RWPE1 (cell line): ENCODE data around the gene NEURL2.

Experiments
- CTCF ChIA-PET: fragments of 350-600 bp; sonication (Branson Sonifier 250); formaldehyde crosslinking; extraction: SDS; loops from one replicate; lab custom pipeline; 2021; lab: Yijun Ruan, JAX
- POLR2A ChIA-PET: fragments of 400-600 bp; formaldehyde crosslinking; extraction: SDS; loops from one replicate; lab custom pipeline; 2020; ENCODE audit warnings: antibody characterized with exemption; ENCODE audit not compliant: low non-redundant PET; lab: Yijun Ruan, JAX
- DNase-seq: peaks from one replicate; pipeline ENCODE4 v3.0.0; 2012; ENCODE audit warnings: low spot score
- H3K27ac ChIP-seq: fragments of 450-650 bp; 2 replicates; pipeline ENCODE4 v1.5.1; 2017
- TF ChIP-seq, protein P1 (sequence below): fragments of 450-650 bp; conservative IDR thresholded peaks from 2 replicates; pipeline ENCODE4 v1.5.1; 2017; ENCODE audit warnings: low read depth, mild to moderate bottlenecking

Gene NEURL2

DNA sequence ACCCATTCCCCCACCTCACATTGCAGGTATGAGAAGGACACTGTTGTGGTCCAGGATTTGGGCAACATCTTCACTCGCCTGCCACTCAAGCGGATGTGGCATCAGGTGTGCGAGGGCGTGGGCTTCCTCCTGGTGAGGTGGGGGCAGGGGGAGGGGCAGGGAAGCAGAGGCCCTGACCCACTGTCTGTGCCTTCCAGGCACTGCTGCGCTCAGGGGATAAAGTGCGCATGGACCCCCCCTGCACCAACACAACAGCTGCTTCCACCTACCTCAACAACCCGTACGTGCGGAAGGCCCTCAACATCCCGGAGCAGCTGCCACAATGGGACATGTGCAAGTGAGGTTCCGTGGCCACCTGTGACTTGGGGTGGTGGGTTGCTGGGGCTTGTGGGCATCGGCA lies 3.8 kb upstream of the NEURL2 start:
- ChIA-PET CTCF (interaction anchor here (0.6 to 0.7 kb wide), 2 partner anchors 15 to 344 kb away, joined by 3 to 5 read pairs; no protein-coding TSS in a partner anchor), POLR2A (interaction anchor here (0.5 kb wide), 1 partner anchor 55 kb away, joined by 3 read pairs; no protein-coding TSS in a partner anchor)
- DNase-seq: no peak
- TF ChIP-seq, protein P1, sequence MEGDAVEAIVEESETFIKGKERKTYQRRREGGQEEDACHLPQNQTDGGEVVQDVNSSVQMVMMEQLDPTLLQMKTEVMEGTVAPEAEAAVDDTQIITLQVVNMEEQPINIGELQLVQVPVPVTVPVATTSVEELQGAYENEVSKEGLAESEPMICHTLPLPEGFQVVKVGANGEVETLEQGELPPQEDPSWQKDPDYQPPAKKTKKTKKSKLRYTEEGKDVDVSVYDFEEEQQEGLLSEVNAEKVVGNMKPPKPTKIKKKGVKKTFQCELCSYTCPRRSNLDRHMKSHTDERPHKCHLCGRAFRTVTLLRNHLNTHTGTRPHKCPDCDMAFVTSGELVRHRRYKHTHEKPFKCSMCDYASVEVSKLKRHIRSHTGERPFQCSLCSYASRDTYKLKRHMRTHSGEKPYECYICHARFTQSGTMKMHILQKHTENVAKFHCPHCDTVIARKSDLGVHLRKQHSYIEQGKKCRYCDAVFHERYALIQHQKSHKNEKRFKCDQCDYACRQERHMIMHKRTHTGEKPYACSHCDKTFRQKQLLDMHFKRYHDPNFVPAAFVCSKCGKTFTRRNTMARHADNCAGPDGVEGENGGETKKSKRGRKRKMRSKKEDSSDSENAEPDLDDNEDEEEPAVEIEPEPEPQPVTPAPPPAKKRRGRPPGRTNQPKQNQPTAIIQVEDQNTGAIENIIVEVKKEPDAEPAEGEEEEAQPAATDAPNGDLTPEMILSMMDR: no peak
- peak overlapping the region; percentile 7; the same call in 1 of the 2 replicates for H3K27ac ChIP-seq

DNA sequence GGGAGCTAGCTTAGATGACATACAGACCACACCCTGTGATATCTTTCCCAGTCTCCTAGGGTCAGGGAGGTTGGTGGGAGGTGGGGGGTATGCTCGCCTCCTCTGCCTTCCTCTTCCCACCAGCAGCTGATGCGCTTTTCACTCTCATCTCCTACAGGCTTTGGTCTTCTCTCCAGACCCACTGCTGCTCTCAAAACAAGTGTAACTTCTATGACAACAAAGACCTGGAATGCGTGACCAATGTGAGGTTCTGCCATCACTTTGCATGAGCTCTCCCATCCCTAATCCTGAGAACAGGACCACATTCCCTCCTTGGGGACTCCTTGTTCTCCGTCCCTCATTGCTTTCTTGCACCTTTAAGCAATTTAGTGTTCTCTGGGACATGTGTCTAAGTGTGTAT lies 2.8 kb upstream of the NEURL2 start:
- peak overlapping the region; percentile 68; the same call in 1 of the 2 replicates for H3K27ac ChIP-seq
- CTCF ChIA-PET: no interaction called here
- TF ChIP-seq, protein P1: no peak
- POLR2A ChIA-PET: interaction anchor here (0.6 kb wide), 1 partner anchor 36 kb away, joined by 3 read pairs; no protein-coding TSS in a partner anchor
- no peak for DNase-seq

DNA sequence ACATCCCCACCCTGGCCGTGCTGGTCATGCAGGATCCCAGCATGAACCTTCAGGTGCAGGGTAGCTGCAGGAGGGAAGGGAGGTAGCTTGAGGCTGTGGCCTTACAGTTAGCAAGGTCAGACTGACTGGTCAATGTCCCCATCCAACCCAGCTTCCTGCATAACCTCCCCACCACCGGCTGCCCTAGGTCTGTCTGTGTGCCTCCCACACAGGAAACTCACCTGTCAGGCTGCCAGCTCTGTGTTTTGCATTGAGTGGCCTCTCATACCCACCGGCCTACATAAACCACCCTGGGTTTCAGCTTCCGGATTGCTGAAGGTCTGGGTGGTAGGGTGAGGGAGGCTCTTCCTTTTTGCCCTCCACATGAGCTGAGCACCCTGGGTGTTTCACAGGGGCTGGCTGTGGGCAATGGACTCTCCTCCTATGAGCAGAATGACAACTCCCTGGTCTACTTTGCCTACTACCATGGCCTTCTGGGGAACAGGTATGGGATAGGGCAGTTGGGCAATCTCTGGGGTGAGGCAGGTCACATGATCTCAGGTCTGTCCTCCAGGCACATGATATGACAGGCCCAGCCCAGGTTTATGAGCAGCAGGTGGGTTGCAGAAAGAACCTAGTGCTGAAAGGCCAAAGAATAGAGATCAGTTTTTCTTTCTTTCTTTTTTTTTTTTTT lies 2.0 kb upstream of the NEURL2 start:
- peak overlapping the region; percentile 68 for H3K27ac ChIP-seq
- DNase-seq: peak; percentile 59
- ChIA-PET POLR2A (interaction anchor here (0.6 to 1.8 kb wide), 3 partner anchors 12 to 41 kb away, joined by 3 to 7 read pairs (median 3); no protein-coding TSS in a partner anchor), CTCF (interaction anchor here (0.6 to 1.3 kb wide), 4 partner anchors 16 to 966 kb away, joined by 3 to 6 read pairs (median 4); no protein-coding TSS in a partner anchor)
- TF ChIP-seq, protein P1: no peak

DNA sequence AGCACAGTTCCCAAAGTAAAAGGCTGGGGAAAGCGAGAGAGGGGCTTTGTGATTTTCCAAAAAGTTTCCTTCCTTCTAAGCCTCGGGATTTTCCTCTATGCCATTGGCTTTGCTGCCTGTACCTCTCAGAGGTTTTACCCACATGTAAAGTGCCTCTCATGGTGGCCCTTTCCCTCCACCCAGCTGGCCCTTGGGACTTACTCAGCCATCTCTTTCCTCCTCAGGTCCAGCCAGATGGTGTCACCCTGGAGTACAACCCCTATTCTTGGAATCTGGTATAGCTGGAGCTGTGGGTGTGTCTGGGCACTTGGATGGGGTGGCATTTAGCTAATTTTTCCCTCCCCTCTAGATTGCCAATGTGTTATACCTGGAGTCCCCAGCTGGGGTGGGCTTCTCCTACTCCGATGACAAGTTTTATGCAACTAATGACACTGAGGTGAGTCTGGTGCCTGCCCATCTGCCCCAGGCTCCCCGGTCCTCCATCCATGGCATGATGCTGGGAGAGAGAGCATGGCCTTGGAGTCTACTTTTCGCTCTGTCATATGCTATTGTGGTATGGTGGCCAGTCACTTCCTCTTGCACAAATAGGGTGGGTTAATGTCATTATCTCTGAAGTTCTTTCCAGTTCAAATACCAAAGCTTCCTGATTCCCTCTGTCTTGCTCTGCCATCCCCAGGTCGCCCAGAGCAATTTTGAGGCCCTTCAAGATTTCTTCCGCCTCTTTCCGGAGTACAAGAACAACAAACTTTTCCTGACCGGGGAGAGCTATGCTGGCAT lies 1.2 kb upstream of the NEURL2 start:
- H3K27ac ChIP-seq: peak overlapping the region; percentile 68
- ChIA-PET POLR2A (interaction anchor here (0.5 to 1.8 kb wide), 4 partner anchors 13 to 103 kb away, joined by 3 to 7 read pairs (median 6); no protein-coding TSS in a partner anchor), CTCF (interaction anchor here (0.6 to 1.3 kb wide), 3 partner anchors 17 to 77 kb away, joined by 3 to 4 read pairs (median 3); no protein-coding TSS in a partner anchor)
- peak; percentile 66 for DNase-seq
- TF ChIP-seq, protein P1: no peak; the same call in 1 of the 2 replicates

DNA sequence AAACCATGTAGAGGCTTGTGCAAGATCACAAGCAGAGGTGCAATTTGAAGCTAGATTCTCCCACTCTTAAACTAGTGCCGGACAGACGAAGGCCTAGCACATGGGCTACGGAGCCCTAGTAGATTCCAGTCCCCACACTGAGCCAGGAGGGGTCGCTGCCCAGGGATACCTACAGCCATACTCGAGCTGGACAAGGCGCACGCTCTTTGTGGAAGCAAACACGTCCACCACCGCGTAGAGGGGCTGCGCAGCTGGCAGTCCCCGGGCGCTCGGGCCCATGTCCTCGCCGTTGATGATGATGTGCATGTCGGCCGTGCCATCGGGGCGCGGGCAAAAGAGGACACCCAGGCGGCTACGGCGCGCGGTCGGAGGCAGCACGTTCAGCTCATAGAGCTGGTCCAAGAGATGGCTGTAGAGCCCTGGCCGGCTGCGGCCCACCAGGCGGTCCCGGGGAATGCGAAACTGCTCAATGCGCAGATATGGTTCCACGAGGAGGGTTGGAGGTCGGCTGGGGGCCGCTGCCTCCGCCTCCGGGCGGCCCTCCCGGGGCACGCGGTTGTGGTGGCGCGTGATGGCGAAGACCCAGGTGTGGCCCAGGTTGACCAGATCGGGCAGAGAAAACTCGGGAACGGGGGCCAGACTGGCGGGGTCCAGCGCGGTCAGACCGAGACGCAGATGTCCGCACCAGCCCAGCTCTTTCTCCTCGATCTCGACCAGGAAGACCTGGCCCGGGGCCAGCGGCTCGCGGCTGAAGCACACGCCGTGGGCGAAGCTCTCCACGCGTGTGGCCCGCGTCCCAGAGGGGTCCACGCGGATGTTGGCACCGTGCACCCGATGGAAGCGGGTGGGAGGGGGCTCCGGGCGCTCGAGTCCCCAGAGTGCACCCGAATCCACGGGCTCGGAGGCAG lies 677 bp downstream of the NEURL2 start:
- H3K27ac ChIP-seq: peak overlapping the region; percentile 68
- CTCF ChIA-PET: interaction anchor here (0.5 to 1.5 kb wide), 9 partner anchors 9 to 91 kb away, joined by 3 to 5 read pairs (median 3); no protein-coding TSS in a partner anchor
- POLR2A ChIA-PET: interaction anchor here (1.6 kb wide), 1 partner anchor 9 kb away, joined by 6 read pairs; the partner anchor contains the start of gene ZSWIM1
- peak; percentile 59 for DNase-seq
- TF ChIP-seq, protein P1: peak; percentile 86
